ENCODE measurements around the gene NR6A1. TPM values are rescaled to one million over a fixed set of nuclear protein-coding genes. Genes with fewer than 3 reads are reported as not detected.

NR6A1 gene
- total and polyA plus RNA-seq, 11 donors: 0.65 to 5.7 (median 1.6) TPM

GRCh38 chr9:124810663-124811355, 39.7 kb upstream of the NR6A1 start:
- peak in 3 of 4 donors; percentile 38 to 55 (median 55) for ATAC-seq
- Histone ChIP-seq H3K27me3 (no peaks in the 10 kb centered on the region), H3K4me3 (no peak overlapping the region), H3K4me1 (peaks cover 0 to 16% (median 0%) of the 10 kb centered on the region in 12 donors), H3K9me3 (no peaks in the 10 kb centered on the region), H3K27ac (peak overlapping the region in 7 of 12 donors; percentile 18 to 80 (median 46)), H3K36me3 (peaks cover 0 to 19% (median 0%) of the 10 kb centered on the region in 9 donors)
- 58 to 62% (median 62%) methylated on average over 12 of the region's 12 CpGs for WGBS, 4 donors
- no peak for TF ChIP-seq CTCF (IDR thresholded peaks at IDR 0.05)
- no peak for TF ChIP-seq POLR2A (IDR thresholded peaks at IDR 0.05)
- peak in 2 of 5 donors; percentile 28 for DNase-seq
- intact Hi-C loops (cut with DNase I): no loop called here

DNA sequence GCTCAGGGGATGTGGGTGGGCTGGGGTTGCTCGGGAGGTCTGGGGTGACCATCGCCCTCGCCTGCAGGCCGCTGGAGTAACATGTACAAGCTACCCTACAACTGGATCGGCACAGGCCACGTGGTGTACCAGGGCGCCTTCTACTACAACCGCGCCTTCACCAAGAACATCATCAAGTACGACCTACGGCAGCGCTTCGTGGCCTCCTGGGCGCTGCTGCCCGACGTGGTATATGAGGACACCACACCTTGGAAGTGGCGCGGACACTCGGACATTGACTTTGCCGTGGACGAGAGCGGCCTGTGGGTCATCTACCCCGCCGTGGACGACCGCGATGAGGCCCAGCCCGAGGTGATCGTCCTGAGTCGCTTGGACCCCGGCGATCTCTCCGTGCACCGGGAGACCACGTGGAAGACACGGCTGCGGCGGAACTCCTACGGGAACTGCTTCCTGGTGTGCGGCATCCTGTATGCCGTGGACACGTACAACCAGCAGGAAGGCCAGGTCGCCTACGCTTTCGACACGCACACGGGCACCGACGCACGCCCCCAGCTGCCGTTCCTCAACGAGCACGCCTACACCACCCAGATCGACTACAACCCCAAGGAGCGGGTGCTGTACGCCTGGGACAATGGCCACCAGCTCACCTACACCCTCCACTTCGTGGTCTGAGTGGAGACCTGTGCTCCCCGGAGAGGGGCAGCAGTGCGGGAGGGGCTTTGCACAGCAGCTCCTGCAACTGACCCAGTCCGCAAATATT, 38.8 kb upstream of the NR6A1 start:
- no peak for TF ChIP-seq POLR2A (IDR thresholded peaks at IDR 0.05)
- TF ChIP-seq CTCF (IDR thresholded peaks at IDR 0.05): no peak
- WGBS, 4 donors: 95 to 96% (median 96%) methylated on average over 57 to 60 of the region's 60 CpGs
- DNase-seq: peak in 1 of 5 donors; percentile 60
- H3K4me3 ChIP-seq: no peak overlapping the region
- H3K9me3 ChIP-seq: no peaks in the 10 kb centered on the region
- ATAC-seq: peak in 1 of 4 donors; percentile 27
- peaks cover 0 to 19% (median 0%) of the 10 kb centered on the region in 9 donors for H3K36me3 ChIP-seq
- H3K27ac ChIP-seq: peak overlapping the region in 2 of 12 donors; percentile 56 to 80
- intact Hi-C loops (cut with DNase I): no loop called here
- H3K27me3 ChIP-seq: no peaks in the 10 kb centered on the region
- H3K4me1 ChIP-seq: peaks cover 0 to 16% (median 0%) of the 10 kb centered on the region in 12 donors

GRCh38 chr9:124809211-124809610, 38.1 kb upstream of the NR6A1 start:
- intact Hi-C loops (cut with DNase I): no loop called here
- TF ChIP-seq POLR2A (IDR thresholded peaks at IDR 0.05): no peak
- no peak for TF ChIP-seq CTCF (IDR thresholded peaks at IDR 0.05)
- H3K27ac ChIP-seq: no peak overlapping the region
- H3K4me3 ChIP-seq: no peak overlapping the region
- peaks cover 0 to 25% (median 0%) of the 10 kb centered on the region in 9 donors for H3K36me3 ChIP-seq
- no peaks in the 10 kb centered on the region for H3K9me3 ChIP-seq
- H3K27me3 ChIP-seq: no peaks in the 10 kb centered on the region
- WGBS, 4 donors: 82 to 93% (median 88%) methylated on average over 6 of the region's 6 CpGs
- peaks cover 0 to 16% (median 0%) of the 10 kb centered on the region in 12 donors for H3K4me1 ChIP-seq
- DNase-seq (peak in 1 of 5 donors; percentile 23), ATAC-seq (no peak)
